HepG2 (cell line): Measurements from ENCODE around the gene FAM3D. TPM values are rescaled to one million over a fixed set of nuclear protein-coding genes. Genes with fewer than 3 reads are reported as not detected.

Experiments
- ATAC-seq: fragments of 200-7000 bp; cut with Tn5 transposase; 3 replicates; pipeline ENCODE4 v1.9.1; 2020; ENCODE audit warnings: mild to moderate bottlenecking, moderate library complexity
- BruUV-seq: library from RNA; stranded (reverse); fragments of 400-500 nt; replicated peaks from 2 replicates; lab custom pipeline; 2021; lab: Mats Ljungman, UMichigan
- CTCF ChIA-PET: fragments of 300-600 bp; formaldehyde crosslinking; extraction: SDS; loops from one replicate; lab custom pipeline; 2021; ENCODE audit warnings: low total read pairs, inconsistent platforms, low intra/inter-chr PET ratio; lab: Yijun Ruan, JAX
- POLR2A ChIA-PET: fragments of 350-600 bp; sonication (Branson Sonifier 250); formaldehyde crosslinking; loops from one replicate; lab custom pipeline; 2020; ENCODE audit warnings: antibody characterized with exemption, inconsistent platforms; lab: Yijun Ruan, JAX
- DNase-seq: peaks from one replicate; pipeline ENCODE4 v3.0.0-alpha.2; 2015; ENCODE audit warnings: low spot score
- FAIRE-seq: peaks from 3 replicates; lab custom pipeline; 2011; peaks lifted over from hg19 to GRCh38; lab: Jason Lieb, UNC
- H2AFZ ChIP-seq: one replicate; pipeline ENCODE4 v1.6.1; 2011; ENCODE audit warnings: low read length, inconsistent platforms
- H3K27ac ChIP-seq: fragments of 300-600 bp; 3 replicates; pipeline ENCODE4 v1.8.0; 2011; ENCODE audit warnings: mixed run types, mild to moderate bottlenecking, mixed read lengths, low read length, inconsistent platforms; ENCODE audit not compliant: insufficient read depth; ENCODE audit errors: extremely low read length
- H3K27me3 ChIP-seq, 2 experiments: fragments of 200-600 bp in 1 of 2; 2 replicates in 1 of 2; 3 replicates in 1 of 2; pipeline versions ENCODE4 v1.6.0 to v1.8.0; 2011; ENCODE audit warnings: low read length in 2 of 2, mild to moderate bottlenecking in 2 of 2, moderate library complexity in 2 of 2, inconsistent platforms in 1 of 2; ENCODE audit not compliant: insufficient read depth in 2 of 2, control insufficient read depth in 1 of 2
- H3K36me3 ChIP-seq, 2 experiments: fragments of 200-600 bp in 1 of 2; replicated peaks in 1 of 2; 2 replicates in 1 of 2; 3 replicates in 1 of 2; pipeline versions ENCODE4 v1.5.1 to v1.8.0; 2011; ENCODE audit warnings: low read length in 2 of 2, inconsistent platforms in 1 of 2; ENCODE audit not compliant: insufficient read depth in 2 of 2, control insufficient read depth in 1 of 2
- H3K4me1 ChIP-seq: 2 replicates; pipeline ENCODE4 v1.5.1; 2012; ENCODE audit warnings: low read length, inconsistent platforms; ENCODE audit not compliant: insufficient read depth
- H3K4me2 ChIP-seq: 2 replicates; pipeline ENCODE4 v1.6.0; 2011; ENCODE audit warnings: low read depth, low read length, inconsistent platforms
- H3K4me3 ChIP-seq, 3 experiments: fragments of 200-600 bp in 1 of 3; sonication (generic), shearing (Covaris generic) in 1 of 3; replicated peaks in 1 of 3; 2 replicates each; pipeline ENCODE4 v1.5.1; 2011 to 2016; ENCODE audit warnings: low read length in 3 of 3, inconsistent platforms in 2 of 3, low read depth in 2 of 3, mild to moderate bottlenecking in 2 of 3, control low read depth in 1 of 3, mixed read lengths in 1 of 3; ENCODE audit not compliant: insufficient read depth in 1 of 3
- H3K79me2 ChIP-seq: one replicate; pipeline ENCODE4 v1.6.1; 2011; ENCODE audit warnings: low read length, inconsistent platforms; ENCODE audit not compliant: insufficient read depth
- H3K9ac ChIP-seq: 2 replicates; pipeline ENCODE4 v1.6.0; 2011; ENCODE audit warnings: mild to moderate bottlenecking, low read depth, low read length, inconsistent platforms; ENCODE audit not compliant: insufficient read depth
- H3K9me3 ChIP-seq: 2 replicates; pipeline ENCODE4 v1.5.1; 2012; ENCODE audit warnings: mild to moderate bottlenecking, low read length
- H4K20me1 ChIP-seq: 2 replicates; pipeline ENCODE4 v1.6.0; 2011; ENCODE audit warnings: inconsistent platforms, mild to moderate bottlenecking, low read length, moderate library complexity; ENCODE audit not compliant: insufficient read depth
- CEBPG ChIP-seq: IDR thresholded peaks from 2 replicates; pipeline ENCODE4 v1.6.1; 2016
- DBP ChIP-seq: sonication (generic); formaldehyde crosslinking; IDR thresholded peaks from 2 replicates; pipeline ENCODE4 v1.4.0; 2020; ENCODE audit warnings: missing genetic modification reagents; ENCODE audit errors: not compliant biosample characterization
- KLF13 ChIP-seq: sonication (generic); formaldehyde crosslinking; IDR thresholded peaks from 2 replicates; pipeline ENCODE4 v1.4.0; 2020; ENCODE audit warnings: mild to moderate bottlenecking, missing genetic modification reagents
- MAFK ChIP-seq, 2 experiments: IDR thresholded peaks in 1 of 2; conservative IDR thresholded peaks in 1 of 2; 2 replicates each; pipeline ENCODE4 v1.6.1; 2011; ENCODE audit warnings: improper control_type of control experiment in 2 of 2, low read length in 2 of 2
- MXD1 ChIP-seq: sonication (generic); formaldehyde crosslinking; IDR thresholded peaks from 2 replicates; pipeline ENCODE4 v1.4.0; 2020; ENCODE audit warnings: mild to moderate bottlenecking, missing genetic modification reagents
- SMARCC2 ChIP-seq: fragments of 450-650 bp; IDR thresholded peaks from 2 replicates; pipeline ENCODE4 v1.6.1; 2017; ENCODE audit warnings: antibody characterized with exemption, mild to moderate bottlenecking
- SOX5 ChIP-seq: IDR thresholded peaks from 2 replicates; pipeline ENCODE4 v1.6.1; 2016; ENCODE audit warnings: borderline replicate concordance
- TFAP4 ChIP-seq: sonication (generic); IDR thresholded peaks from 2 replicates; pipeline ENCODE4 v1.6.1; 2016; ENCODE audit warnings: low read depth, borderline replicate concordance
- TFDP2 ChIP-seq: sonication (generic); formaldehyde crosslinking; IDR thresholded peaks from 2 replicates; pipeline ENCODE4 v1.4.0; 2020; ENCODE audit warnings: missing genetic modification reagents
- ZNF121 ChIP-seq: sonication (generic); formaldehyde crosslinking; IDR thresholded peaks from 2 replicates; pipeline ENCODE4 v1.5.0; 2020; ENCODE audit warnings: mild to moderate bottlenecking, missing genetic modification reagents
- ZNF296 ChIP-seq: sonication (generic); formaldehyde crosslinking; conservative IDR thresholded peaks from 2 replicates; pipeline ENCODE4 v1.5.0; 2020; ENCODE audit warnings: mild to moderate bottlenecking, missing genetic modification reagents
- ZNF317 ChIP-seq: sonication (generic); formaldehyde crosslinking; IDR thresholded peaks from 2 replicates; pipeline ENCODE4 v1.5.0; 2020; ENCODE audit warnings: mild to moderate bottlenecking, missing genetic modification reagents
- WGBS: methylation state at CpG from one replicate; pipeline ENCODE4 v1.1.6; 2017; ENCODE audit warnings: low lambda C conversion rate; 5-methylcytosine and 5-hydroxymethylcytosine counted together
- in situ Hi-C: cut with HindIII; loops from 2 replicates; pipeline ENCODE4 v1.10.0; 2017; ENCODE audit warnings: low pct_unique_long_range_greater_than_20kb; ENCODE audit not compliant: extremely low pct_ligation_motif_present
- intact Hi-C: fragments of 100-400 bp; cut with micrococcal nuclease; formaldehyde crosslinking; loops from one replicate; pipeline ENCODE4 v1.10.0; 2022; ENCODE audit not compliant: unreplicated experiment
- polyA plus RNA-seq, 8 experiments: library from polyadenylated mRNA; depleted of rRNA in 3 of 8; stranded (reverse) in 7 of 8; unstranded in 1 of 8; fragments of >200 nt; fragmentation: Illumina TruSeq in 4 of 8; extraction: Trizol in 4 of 8; gene quantifications; 2 replicates each; pipeline versions ENCODE4 v1.2.1 to v1.2.3, GENCODE V29; 2011 to 2016; ENCODE audit warnings: low read depth in 4 of 8, missing spikeins in 1 of 8, mixed read lengths in 1 of 8; ENCODE audit not compliant: insufficient read depth in 1 of 8
- total RNA-seq, 5 experiments: library from RNA; depleted of rRNA; stranded (reverse); fragments of >200 nt; fragmentation: Illumina TruSeq; extraction: Trizol; gene quantifications; 2 replicates each; pipeline ENCODE4 v1.2.3, GENCODE V29; 2016; ENCODE audit warnings: low read depth in 1 of 5
- TF ChIP-seq, protein P1 (sequence below): sonication (generic); formaldehyde crosslinking; IDR thresholded peaks from 2 replicates; pipeline ENCODE4 v1.4.0; 2020; ENCODE audit warnings: mild to moderate bottlenecking, missing genetic modification reagents

The FAM3D gene
- total and polyA plus RNA-seq, 2 of the 13 experiments (the other 11 are each of a cell fraction or from before 2014, with no cell fraction given) = not detected

GRCh38 chr3:58639842-58640241 lies 26.7 kb downstream of the FAM3D start:
- FAIRE-seq (no peak), DNase-seq (no peak), ATAC-seq (no peak)
- intact Hi-C loops = loop anchor here (1.0 kb wide), 1 partner anchor 19 kb away; no protein-coding TSS in a partner anchor
- POLR2A ChIA-PET = no interaction called here
- Histone ChIP-seq H3K27me3 (peaks cover 5 to 33% of the 10 kb centered on the region in 2 experiments; a peak in 3 of 5 replicates), H2AFZ (no peak overlapping the region), H3K27ac (no peak overlapping the region), H3K4me3 (no peak overlapping the region), H4K20me1 (no peaks in the 10 kb centered on the region), H3K4me2 (no peak overlapping the region), H3K79me2 (no peaks in the 10 kb centered on the region), H3K4me1 (no peaks in the 10 kb centered on the region), H3K36me3 (no peaks in the 10 kb centered on the region), H3K9me3 (no peaks in the 10 kb centered on the region), H3K9ac (no peak overlapping the region)
- in situ Hi-C loops = loop anchor here (5.0 kb wide), 1 partner anchor 412 kb away; the partner anchor contains the start of gene CFAP20DC
- WGBS = 20% methylated on average over 7 of the region's 10 CpGs
- no TSS peak for BruUV-seq
- CTCF ChIA-PET = interaction anchor here (1.0 to 1.4 kb wide), 2 partner anchors 19 to 413 kb away, joined by 3 to 9 read pairs; no protein-coding TSS in a partner anchor
- TF ChIP-seq MAFK (conservative IDR thresholded peaks at IDR 0.05 in 1 of 2, IDR thresholded peaks at IDR 0.05 in 1 of 2; ENCODE audit: low read length in 2 of 2) (no peak), ZNF296 (no peak), SMARCC2 (no peak), ZNF317 (no peak), KLF13 (CRISPR knock-in tag) (no peak), TFDP2 (CRISPR knock-in tag) (no peak), DBP (no peak), ZNF121 (CRISPR knock-in tag) (no peak), SOX5 (CRISPR knock-in tag) (no peak), CEBPG (CRISPR knock-in tag) (no peak), MXD1 (no peak), TFAP4 (no peak)
- TF ChIP-seq, protein P1, sequence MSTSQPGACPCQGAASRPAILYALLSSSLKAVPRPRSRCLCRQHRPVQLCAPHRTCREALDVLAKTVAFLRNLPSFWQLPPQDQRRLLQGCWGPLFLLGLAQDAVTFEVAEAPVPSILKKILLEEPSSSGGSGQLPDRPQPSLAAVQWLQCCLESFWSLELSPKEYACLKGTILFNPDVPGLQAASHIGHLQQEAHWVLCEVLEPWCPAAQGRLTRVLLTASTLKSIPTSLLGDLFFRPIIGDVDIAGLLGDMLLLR = no peak
